ENCODE data around the gene SMIM14.

DNA sequence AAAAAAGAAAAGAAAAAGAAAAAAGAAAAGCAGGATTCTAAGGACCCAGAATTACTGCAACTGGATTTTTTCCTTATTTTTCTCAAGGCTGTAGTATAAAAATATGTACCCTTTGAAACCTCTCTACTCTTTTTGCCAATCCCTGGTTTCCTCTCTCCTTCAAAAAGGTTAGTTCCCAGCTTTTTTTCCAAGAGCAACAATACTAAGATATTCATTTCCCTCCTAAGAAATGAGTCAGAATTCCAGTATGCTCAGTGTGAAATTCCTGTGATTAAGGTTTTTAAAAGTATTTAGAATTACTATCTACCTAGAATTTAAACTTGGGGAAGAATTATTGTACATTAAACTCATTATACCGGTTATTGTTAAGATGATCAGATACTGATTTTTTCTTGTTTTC lies 22.0 kb downstream of the SMIM14 start:
- TF ChIP-seq, protein P1, sequence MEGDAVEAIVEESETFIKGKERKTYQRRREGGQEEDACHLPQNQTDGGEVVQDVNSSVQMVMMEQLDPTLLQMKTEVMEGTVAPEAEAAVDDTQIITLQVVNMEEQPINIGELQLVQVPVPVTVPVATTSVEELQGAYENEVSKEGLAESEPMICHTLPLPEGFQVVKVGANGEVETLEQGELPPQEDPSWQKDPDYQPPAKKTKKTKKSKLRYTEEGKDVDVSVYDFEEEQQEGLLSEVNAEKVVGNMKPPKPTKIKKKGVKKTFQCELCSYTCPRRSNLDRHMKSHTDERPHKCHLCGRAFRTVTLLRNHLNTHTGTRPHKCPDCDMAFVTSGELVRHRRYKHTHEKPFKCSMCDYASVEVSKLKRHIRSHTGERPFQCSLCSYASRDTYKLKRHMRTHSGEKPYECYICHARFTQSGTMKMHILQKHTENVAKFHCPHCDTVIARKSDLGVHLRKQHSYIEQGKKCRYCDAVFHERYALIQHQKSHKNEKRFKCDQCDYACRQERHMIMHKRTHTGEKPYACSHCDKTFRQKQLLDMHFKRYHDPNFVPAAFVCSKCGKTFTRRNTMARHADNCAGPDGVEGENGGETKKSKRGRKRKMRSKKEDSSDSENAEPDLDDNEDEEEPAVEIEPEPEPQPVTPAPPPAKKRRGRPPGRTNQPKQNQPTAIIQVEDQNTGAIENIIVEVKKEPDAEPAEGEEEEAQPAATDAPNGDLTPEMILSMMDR (IDR thresholded peaks at IDR 0.05): no peak
- no peak for TF ChIP-seq POLR2A (IDR thresholded peaks at IDR 0.05)
